Caco-2 (cell line): ENCODE data around the gene GPR142. TPM values are rescaled to one million over a fixed set of nuclear protein-coding genes. Genes with fewer than 3 reads are reported as not detected.

Source experiments
- BruUV-seq: library from RNA; stranded (reverse); fragments of 400-500 nt; replicated peaks from 2 replicates; lab custom pipeline; 2021; lab: Mats Ljungman, UMichigan
- CTCF ChIA-PET: fragments of 300-600 bp; sonication (Branson Sonifier 250); formaldehyde crosslinking; loops from one replicate; lab custom pipeline; 2022; ENCODE audit warnings: antibody characterized with exemption; lab: Charles Lee
- POLR2A ChIA-PET: fragments of 300-600 bp; sonication (Branson Sonifier 250); formaldehyde crosslinking; loops from one replicate; lab custom pipeline; 2022; ENCODE audit warnings: antibody characterized with exemption; lab: Charles Lee
- DNase-seq, 2 experiments: peaks; one replicate each; pipeline versions ENCODE4 v3.0.0 to v3.0.0-alpha.2; 2020 to 2022
- H3K27me3 ChIP-seq: replicated peaks from 2 replicates; pipeline ENCODE4 v1.6.0; 2011; ENCODE audit warnings: low read length; ENCODE audit not compliant: control insufficient read depth, insufficient read depth
- H3K36me3 ChIP-seq: 2 replicates; pipeline ENCODE4 v1.5.1; 2011; ENCODE audit warnings: low read length; ENCODE audit not compliant: control insufficient read depth, insufficient read depth
- H3K4me1 ChIP-seq: fragments of 250-450 bp; sonication (Bioruptor Pico); 2 replicates; pipeline ENCODE4 v1.5.1; 2020; ENCODE audit warnings: mild to moderate bottlenecking
- H3K4me3 ChIP-seq: 2 replicates; pipeline ENCODE4 v1.5.1; 2011; ENCODE audit warnings: low read depth, mild to moderate bottlenecking, control low read depth, low read length
- H3K9me3 ChIP-seq: fragments of 250-450 bp; sonication (Bioruptor Pico); 2 replicates; pipeline ENCODE4 v1.5.1; 2020; ENCODE audit warnings: mild to moderate bottlenecking, moderate library complexity
- H3K27ac Mint-ChIP-seq: one replicate; pipeline ENCODE4 v1.8.0; 2022; ENCODE audit warnings: mixed read lengths; ENCODE audit not compliant: unreplicated experiment
- H3K27me3 Mint-ChIP-seq: one replicate; pipeline ENCODE4 v1.8.0; 2022; ENCODE audit warnings: mixed read lengths; ENCODE audit not compliant: insufficient read depth, unreplicated experiment
- H3K36me3 Mint-ChIP-seq: one replicate; pipeline ENCODE4 v1.8.0; 2022; ENCODE audit warnings: mild to moderate bottlenecking, mixed read lengths; ENCODE audit not compliant: insufficient read depth, unreplicated experiment
- H3K4me1 Mint-ChIP-seq: one replicate; pipeline ENCODE4 v1.8.0; 2022; ENCODE audit warnings: low read depth, mixed read lengths; ENCODE audit not compliant: unreplicated experiment
- H3K4me3 Mint-ChIP-seq: one replicate; pipeline ENCODE4 v1.8.0; 2022; ENCODE audit warnings: mild to moderate bottlenecking, moderate library complexity, mixed read lengths; ENCODE audit not compliant: unreplicated experiment
- H3K9me3 Mint-ChIP-seq: one replicate; pipeline ENCODE4 v1.8.0; 2022; ENCODE audit warnings: mixed read lengths; ENCODE audit not compliant: unreplicated experiment
- intact Hi-C: fragments of 100-400 bp; cut with micrococcal nuclease; formaldehyde crosslinking; loops from one replicate; pipeline ENCODE4 v1.10.0; 2022; ENCODE audit not compliant: unreplicated experiment
- total RNA-seq: library from RNA; stranded (reverse); gene quantifications from 2 replicates; pipeline ENCODE4 v1.2.3, GENCODE V29; 2022
- TF ChIP-seq, protein P1 (sequence below), 2 experiments: fragments of 200-600 bp in 1 of 2; IDR thresholded peaks; 1 replicate in 1 of 2; 2 replicates in 1 of 2; pipeline versions ENCODE4 v1.5.1 to v1.8.0; 2011 to 2022; ENCODE audit warnings: antibody characterized with exemption in 1 of 2, control low read depth in 1 of 2, inconsistent platforms in 1 of 2, low read depth in 1 of 2, low read length in 1 of 2, mild to moderate bottlenecking in 1 of 2, moderate library complexity in 1 of 2; ENCODE audit not compliant: insufficient read depth in 1 of 2, severe bottlenecking in 1 of 2, unreplicated experiment in 1 of 2

Gene GPR142
- total RNA-seq, 1 experiment from 2014 or later = not detected

DNA sequence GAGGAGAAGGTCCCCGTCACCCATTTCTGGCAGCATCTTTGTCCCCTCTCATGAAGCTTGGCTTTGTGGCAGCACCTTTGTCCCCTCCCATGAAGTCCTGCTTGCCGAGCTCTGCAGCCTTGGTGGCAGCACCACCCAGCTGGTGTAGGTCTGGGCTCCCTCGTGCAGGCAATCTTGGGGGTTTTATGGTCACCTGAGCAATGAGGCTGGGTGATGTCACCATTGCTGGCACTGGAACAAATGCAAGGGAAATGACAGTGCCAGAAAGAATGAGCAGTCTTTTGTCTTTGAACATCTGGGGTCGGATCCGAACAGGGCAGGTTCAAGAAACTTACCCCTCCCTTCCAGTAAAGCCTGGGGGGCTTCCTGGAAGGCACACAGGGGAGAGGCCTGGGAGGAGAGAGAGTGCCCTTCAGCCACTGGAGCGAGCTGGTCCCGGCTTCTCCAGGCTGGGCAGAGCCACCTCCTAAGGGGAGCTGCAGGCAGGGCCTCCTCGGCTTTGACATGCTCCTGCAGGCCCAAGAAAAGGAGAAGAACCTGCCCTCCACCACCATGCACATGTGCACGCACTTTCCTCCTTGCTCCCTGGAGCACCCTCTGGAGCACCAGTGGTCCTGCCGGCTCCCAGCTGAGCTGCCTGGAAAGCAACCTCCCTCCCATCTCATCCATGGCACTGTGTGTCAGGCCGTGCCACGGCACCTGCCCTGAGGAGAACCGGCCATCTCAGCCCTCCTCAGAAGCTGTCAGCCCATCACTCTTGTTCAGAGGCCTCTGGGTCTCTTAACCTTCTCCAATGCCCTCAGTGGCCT lies 21.7 kb upstream of the GPR142 start:
- TF ChIP-seq, protein P1, sequence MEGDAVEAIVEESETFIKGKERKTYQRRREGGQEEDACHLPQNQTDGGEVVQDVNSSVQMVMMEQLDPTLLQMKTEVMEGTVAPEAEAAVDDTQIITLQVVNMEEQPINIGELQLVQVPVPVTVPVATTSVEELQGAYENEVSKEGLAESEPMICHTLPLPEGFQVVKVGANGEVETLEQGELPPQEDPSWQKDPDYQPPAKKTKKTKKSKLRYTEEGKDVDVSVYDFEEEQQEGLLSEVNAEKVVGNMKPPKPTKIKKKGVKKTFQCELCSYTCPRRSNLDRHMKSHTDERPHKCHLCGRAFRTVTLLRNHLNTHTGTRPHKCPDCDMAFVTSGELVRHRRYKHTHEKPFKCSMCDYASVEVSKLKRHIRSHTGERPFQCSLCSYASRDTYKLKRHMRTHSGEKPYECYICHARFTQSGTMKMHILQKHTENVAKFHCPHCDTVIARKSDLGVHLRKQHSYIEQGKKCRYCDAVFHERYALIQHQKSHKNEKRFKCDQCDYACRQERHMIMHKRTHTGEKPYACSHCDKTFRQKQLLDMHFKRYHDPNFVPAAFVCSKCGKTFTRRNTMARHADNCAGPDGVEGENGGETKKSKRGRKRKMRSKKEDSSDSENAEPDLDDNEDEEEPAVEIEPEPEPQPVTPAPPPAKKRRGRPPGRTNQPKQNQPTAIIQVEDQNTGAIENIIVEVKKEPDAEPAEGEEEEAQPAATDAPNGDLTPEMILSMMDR (IDR thresholded peaks at IDR 0.05; ENCODE audit: insufficient read depth in 1 of 2, low read depth in 1 of 2, low read length in 1 of 2, severe bottlenecking in 1 of 2, unreplicated experiment in 1 of 2) = no peak
- DNase-seq = no peak
- Mint-ChIP-seq H3K9me3 (no peaks in the 10 kb centered on the region), H3K4me1 (peaks cover 6% of the 10 kb centered on the region), H3K27ac (no peak overlapping the region), H3K27me3 (peaks cover 18% of the 10 kb centered on the region), H3K36me3 (no peaks in the 10 kb centered on the region), H3K4me3 (no peak overlapping the region)
- intact Hi-C loops = no loop called here
- Histone ChIP-seq H3K4me1 (no peaks in the 10 kb centered on the region), H3K4me3 (no peak overlapping the region), H3K9me3 (no peaks in the 10 kb centered on the region), H3K27me3 (no peaks in the 10 kb centered on the region), H3K36me3 (no peaks in the 10 kb centered on the region)
- CTCF ChIA-PET = interaction anchor here (1.9 kb wide), 1 partner anchor 34 kb away, joined by 4 read pairs; no protein-coding TSS in a partner anchor
- no TSS peak for BruUV-seq
- POLR2A ChIA-PET = no interaction called here

DNA sequence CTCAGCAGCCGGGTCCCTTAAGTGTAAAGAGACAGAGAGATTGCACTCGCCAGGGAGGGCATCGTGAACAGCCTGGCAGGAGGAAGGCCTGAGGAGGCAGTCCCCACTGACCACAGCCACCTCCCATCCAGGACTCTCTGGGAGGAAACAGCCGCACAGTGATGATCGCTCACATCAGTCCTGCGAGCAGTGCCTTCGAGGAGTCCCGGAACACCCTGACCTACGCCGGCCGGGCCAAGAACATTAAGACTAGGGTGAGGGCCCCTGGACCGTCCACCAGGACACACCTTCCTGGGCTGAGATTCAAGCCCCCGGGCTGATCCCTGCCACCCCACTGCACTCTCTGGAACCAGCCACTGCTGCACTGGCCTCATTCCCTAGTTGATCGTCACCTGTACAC lies 19.7 kb upstream of the GPR142 start:
- Mint-ChIP-seq H3K27me3 (peaks cover 20% of the 10 kb centered on the region), H3K4me3 (no peak overlapping the region), H3K27ac (no peak overlapping the region), H3K36me3 (no peaks in the 10 kb centered on the region), H3K4me1 (peaks cover 6% of the 10 kb centered on the region), H3K9me3 (no peaks in the 10 kb centered on the region)
- H3K4me3 ChIP-seq = no peak overlapping the region
- no peaks in the 10 kb centered on the region for H3K36me3 ChIP-seq
- H3K9me3 ChIP-seq = no peaks in the 10 kb centered on the region
- ChIA-PET POLR2A (no interaction called here), CTCF (interaction anchor here (0.6 to 0.7 kb wide), 2 partner anchors 389 to 1159 kb away, joined by 3 to 4 read pairs; partner anchors contain the start of gene RAB37)
- H3K27me3 ChIP-seq = no peaks in the 10 kb centered on the region
- no TSS peak for BruUV-seq
- intact Hi-C loops = no loop called here
- no peaks in the 10 kb centered on the region for H3K4me1 ChIP-seq
- DNase-seq = no peak
- TF ChIP-seq, protein P1 (IDR thresholded peaks at IDR 0.05; ENCODE audit: insufficient read depth in 1 of 2, low read depth in 1 of 2, low read length in 1 of 2, severe bottlenecking in 1 of 2, unreplicated experiment in 1 of 2) = no peak

DNA sequence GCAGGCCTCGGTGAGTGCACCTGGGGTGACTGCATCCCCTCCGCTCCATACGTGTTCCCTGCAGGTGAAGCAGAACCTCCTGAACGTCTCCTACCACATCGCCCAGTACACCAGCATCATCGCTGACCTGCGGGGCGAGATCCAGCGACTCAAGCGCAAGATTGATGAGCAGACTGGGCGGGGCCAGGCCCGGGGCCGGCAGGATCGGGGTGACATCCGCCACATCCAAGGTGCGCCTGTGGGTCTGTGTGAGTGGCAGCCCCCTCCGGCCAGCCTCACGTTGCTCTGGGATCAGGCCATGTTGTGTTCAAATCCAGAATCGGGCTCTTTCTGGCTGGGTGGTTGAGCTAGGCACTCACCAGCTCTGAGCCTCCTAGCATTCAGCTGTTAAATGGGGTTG lies 18.2 kb upstream of the GPR142 start:
- ChIA-PET POLR2A (no interaction called here), CTCF (no interaction called here)
- no peaks in the 10 kb centered on the region for H3K9me3 ChIP-seq
- intact Hi-C loops = no loop called here
- no peaks in the 10 kb centered on the region for H3K36me3 ChIP-seq
- no peaks in the 10 kb centered on the region for H3K27me3 ChIP-seq
- Mint-ChIP-seq H3K4me1 (peaks cover 6% of the 10 kb centered on the region), H3K9me3 (no peaks in the 10 kb centered on the region), H3K27me3 (peaks cover 22% of the 10 kb centered on the region), H3K36me3 (no peaks in the 10 kb centered on the region), H3K4me3 (no peak overlapping the region), H3K27ac (no peak overlapping the region)
- no peak for DNase-seq
- no TSS peak for BruUV-seq
- TF ChIP-seq, protein P1 (IDR thresholded peaks at IDR 0.05; ENCODE audit: insufficient read depth in 1 of 2, low read depth in 1 of 2, low read length in 1 of 2, severe bottlenecking in 1 of 2, unreplicated experiment in 1 of 2) = no peak
- no peaks in the 10 kb centered on the region for H3K4me1 ChIP-seq
- no peak overlapping the region for H3K4me3 ChIP-seq
